ENCODE results near the gene CTDNEP1. TPM values are rescaled to one million over a fixed set of nuclear protein-coding genes. Genes with fewer than 3 reads are reported as not detected.
A peak's percentile ranks its signal among the peaks of the same experiment; 100 is the strongest.

The CTDNEP1 gene
- total RNA-seq, 2 experiments from 2014 or later: 159 to 160 TPM

Small RNA genes lying within 50 kb of the gene (microRNA-seq; reads per million reads assigned to microRNA genes)
- gene MIR324 (ENCODE audit: borderline microRNAs expressed, borderline replicate concordance): 1,988 reads per million, percentile 91 among the genes with 10 or more reads in this experiment

Other genes with a start within 250 kb of the CTDNEP1 start
- 100 to 1,000 TPM in 1 of 2 experiments, 10 to 100 TPM in 1; 98.4 to 107 TPM for gene RNASEK, start 239.1 kb downstream of the CTDNEP1 start, total RNA-seq
- 1 to 10 TPM; 1.2 to 2.4 TPM for gene BCL6B, start 228.7 kb downstream of the CTDNEP1 start, total RNA-seq
- 1 to 10 TPM; 4.8 to 5.9 TPM for gene SLC16A13, start 215.7 kb downstream of the CTDNEP1 start, total RNA-seq
- 1 to 10 TPM; 3.1 to 3.4 TPM for gene SLC16A11, start 207.6 kb downstream of the CTDNEP1 start, total RNA-seq
- gene CLEC10A, start 171.5 kb downstream of the CTDNEP1 start, total RNA-seq: not detected
- gene ASGR2, start 136.9 kb downstream of the CTDNEP1 start, total RNA-seq: not detected
- gene ASGR1, start 72.4 kb downstream of the CTDNEP1 start, total RNA-seq: 1 to 10 TPM; 2.6 to 3.9 TPM
- 1 to 10 TPM; 9.5 to 9.7 TPM for gene DLG4, start 31.9 kb downstream of the CTDNEP1 start, total RNA-seq
- 100 to 1,000 TPM; 288 to 291 TPM for gene ACADVL, start 31.8 kb downstream of the CTDNEP1 start, total RNA-seq
- 10 to 100 TPM; 50.0 to 53.6 TPM for gene DVL2, start 17.2 kb downstream of the CTDNEP1 start, total RNA-seq
- gene PHF23, start 12.3 kb downstream of the CTDNEP1 start, total RNA-seq: 10 to 100 TPM; 17.8 to 24.4 TPM
- gene GABARAP, start 9.3 kb downstream of the CTDNEP1 start, total RNA-seq: 100 to 1,000 TPM; 104 to 118 TPM
- gene ELP5, start 481 bp upstream of the CTDNEP1 start, total RNA-seq: 10 to 100 TPM; 80.2 to 85.4 TPM
- 1 to 10 TPM; 1.5 to 1.7 TPM for gene CLDN7, start 10.7 kb upstream of the CTDNEP1 start, total RNA-seq
- under 1 TPM; 0.07 to 0.25 TPM for gene SLC2A4, start 30.0 kb upstream of the CTDNEP1 start, total RNA-seq
- under 1 TPM; 0.56 to 0.83 TPM for gene YBX2, start 42.9 kb upstream of the CTDNEP1 start, total RNA-seq
- 1,000 to 10,000 TPM; 1,064 TPM for gene EIF5A, start 55.9 kb upstream of the CTDNEP1 start, total RNA-seq
- gene GPS2, start 63.6 kb upstream of the CTDNEP1 start, total RNA-seq: 10 to 100 TPM; 31.8 to 36.8 TPM
- 10 to 100 TPM; 36.2 to 40.4 TPM for gene NEURL4, start 77.6 kb upstream of the CTDNEP1 start, total RNA-seq
- 100 to 1,000 TPM; 309 to 342 TPM for gene ACAP1, start 84.8 kb upstream of the CTDNEP1 start, total RNA-seq
- 10 to 100 TPM; 11.0 to 11.2 TPM for gene KCTD11, start 100.4 kb upstream of the CTDNEP1 start, total RNA-seq
- gene TMEM95, start 103.4 kb upstream of the CTDNEP1 start, total RNA-seq: not detected
- 1 to 10 TPM; 6.8 to 6.9 TPM for gene TNK1, start 129.4 kb upstream of the CTDNEP1 start, total RNA-seq
- gene PLSCR3, start 142.8 kb upstream of the CTDNEP1 start, total RNA-seq: 10 to 100 TPM; 62.6 to 71.1 TPM
- gene TMEM256, start 152.4 kb upstream of the CTDNEP1 start, total RNA-seq: 10 to 100 TPM; 55.8 to 60.6 TPM
- gene NLGN2, start 156.1 kb upstream of the CTDNEP1 start, total RNA-seq: 10 to 100 TPM in 1 of 2 experiments, 1 to 10 TPM in 1; 9.4 to 10.9 TPM
- under 1 TPM in 1 of 2 experiments, not detected in 1; 0.36 TPM for gene SPEM1, start 168.6 kb upstream of the CTDNEP1 start, total RNA-seq
- not detected for gene SPEM2, start 173.9 kb upstream of the CTDNEP1 start, total RNA-seq
- not detected for gene SPEM3, start 177.1 kb upstream of the CTDNEP1 start, total RNA-seq
- 10 to 100 TPM; 12.5 to 14.2 TPM for gene TMEM102, start 183.7 kb upstream of the CTDNEP1 start, total RNA-seq
- 10 to 100 TPM; 16.5 to 16.6 TPM for gene FGF11, start 187.8 kb upstream of the CTDNEP1 start, total RNA-seq
- 10 to 100 TPM; 11.5 to 11.7 TPM for gene CHRNB1, start 193.3 kb upstream of the CTDNEP1 start, total RNA-seq
- gene ZBTB4, start 227.9 kb upstream of the CTDNEP1 start, total RNA-seq: 10 to 100 TPM; 24.3 to 24.6 TPM
- gene SLC35G6, start 229.7 kb upstream of the CTDNEP1 start, total RNA-seq: not detected
- 100 to 1,000 TPM; 219 to 223 TPM for gene POLR2A, start 232.6 kb upstream of the CTDNEP1 start, total RNA-seq